HFF-Myc (cell line): ENCODE data around the gene EFCAB11.

Experiments
- DNase-seq: peaks from one replicate; pipeline ENCODE4 v3.0.0-alpha.2; 2011; ENCODE audit warnings: low read depth; ENCODE audit errors: extremely low read depth
- H3K4me3 ChIP-seq: replicated peaks from 2 replicates; pipeline ENCODE4 v1.5.1; 2011; ENCODE audit warnings: low read depth, mild to moderate bottlenecking, control low read depth, low read length
- CTCF ChIP-seq: IDR thresholded peaks from 2 replicates; pipeline ENCODE4 v1.5.1; 2012; ENCODE audit warnings: mild to moderate bottlenecking, low read depth, low read length, control low read depth; ENCODE audit errors: missing control alignments

The EFCAB11 gene

GRCh38 chr14:89990218-89990617, 35.7 kb upstream of the EFCAB11 start:
- no peak for TF ChIP-seq CTCF
- no peak for DNase-seq
- H3K4me3 ChIP-seq, result no peak overlapping the region

GRCh38 chr14:89988787-89989186, 34.3 kb upstream of the EFCAB11 start:
- TF ChIP-seq CTCF, result no peak
- H3K4me3 ChIP-seq, result no peak overlapping the region
- no peak for DNase-seq

GRCh38 chr14:89987161-89987475, 32.6 kb upstream of the EFCAB11 start:
- DNase-seq, result no peak
- TF ChIP-seq CTCF, result no peak
- H3K4me3 ChIP-seq, result no peak overlapping the region

GRCh38 chr14:89986462-89987160, 32.1 kb upstream of the EFCAB11 start:
- no peak overlapping the region for H3K4me3 ChIP-seq
- no peak for DNase-seq
- no peak for TF ChIP-seq CTCF

- DNase-seq, result no peak
- H3K4me3 ChIP-seq, result no peak overlapping the region
- no peak for TF ChIP-seq CTCF
Measured at GRCh38 chr14:89983375-89983774, 28.8 kb upstream of the EFCAB11 start.

- H3K4me3 ChIP-seq, result no peak overlapping the region
Measured at GRCh38 chr14:89978656-89979055, 24.1 kb upstream of the EFCAB11 start.

More at GRCh38 chr14:89978656-89979055, 24.1 kb upstream of the EFCAB11 start:
- no peak for TF ChIP-seq CTCF
- no peak for DNase-seq
